Prostate gland (tissue), 2 donors: ENCODE results near the gene CNTN4.

Experiments
- CTCF ChIP-seq, 4 experiments: fragments of 200-600 bp in 2 of 4; fragments of 450-650 bp in 2 of 4; sonication (generic) in 2 of 4; IDR thresholded peaks; 1 replicate in 3 of 4; 2 replicates in 1 of 4; pipeline ENCODE4 v1.5.1; 2016 to 2019; ENCODE audit warnings: antibody characterized with exemption in 4 of 4, mild to moderate bottlenecking in 2 of 4, moderate library complexity in 2 of 4
- POLR2A ChIP-seq: fragments of 450-650 bp; IDR thresholded peaks from one replicate; pipeline ENCODE4 v1.6.1; 2016; ENCODE audit warnings: antibody characterized with exemption, mild to moderate bottlenecking
- POLR2AphosphoS5 ChIP-seq: sonication (generic); formaldehyde crosslinking; IDR thresholded peaks from one replicate; pipeline ENCODE4 v1.6.1; 2017; ENCODE audit warnings: antibody characterized with exemption

GRCh38 chr3:2106438-2106837 lies 7.8 kb downstream of the CNTN4 start:
- TF ChIP-seq POLR2A (no peak), CTCF (IDR thresholded peaks at IDR 0.05) (no peak), POLR2AphosphoS5 (no peak)
